Measurements from ENCODE around the gene SULT2B1.

GRCh38 chr19:48627865-48628314 lies 75.9 kb downstream of the SULT2B1 start:
- TF ChIP-seq POLR2A (IDR thresholded peaks at IDR 0.05): peak in 1 of 2 donors; percentile 14
- no peak for TF ChIP-seq CTCF (IDR thresholded peaks at IDR 0.05)
- TF ChIP-seq POLR2AphosphoS5 (IDR thresholded peaks at IDR 0.05): no peak
- TF ChIP-seq EP300 (IDR thresholded peaks at IDR 0.05): no peak
